HCT116 (cell line): ENCODE results near the gene KIAA0232. TPM values are rescaled to one million over a fixed set of nuclear protein-coding genes. Genes with fewer than 3 reads are reported as not detected.

ENCODE experiments used
- ATAC-seq: fragments of 200-7000 bp; cut with Tn5 transposase; 2 replicates; pipeline ENCODE4 v1.9.1; 2020; ENCODE audit warnings: mild to moderate bottlenecking, moderate library complexity
- BruUV-seq: library from RNA; stranded (reverse); fragments of 400-500 nt; replicated peaks from 2 replicates; lab custom pipeline; 2021; lab: Mats Ljungman, UMichigan
- CTCF ChIA-PET: fragments of 300-600 bp; sonication (Branson Sonifier 250); formaldehyde crosslinking; loops from one replicate; lab custom pipeline; 2021; ENCODE audit warnings: antibody characterized with exemption; lab: Charles Lee
- POLR2A ChIA-PET: fragments of 300-600, 350-600 bp; sonication (Branson Sonifier 250); formaldehyde crosslinking; loops from one replicate; lab custom pipeline; 2021; ENCODE audit warnings: antibody characterized with exemption; lab: Charles Lee
- RAD21 ChIA-PET, 2 experiments: fragments of 300-600 bp; sonication (Branson Sonifier 250); formaldehyde crosslinking; loops; one replicate each; lab custom pipeline; 2023; ENCODE audit warnings: low total read pairs in 2 of 2; ENCODE audit not compliant: uncharacterized antibody in 2 of 2, unreplicated experiment in 2 of 2, low non-redundant PET in 1 of 2; lab: Charles Lee
- DNase-seq: peaks from one replicate; pipeline ENCODE4 v3.0.0-alpha.2; 2010; ENCODE audit warnings: low read depth, low spot score
- H2AFZ ChIP-seq: fragments of 200-600 bp; shearing (Covaris generic), sonication (generic); 2 replicates; pipeline ENCODE4 v1.6.1; 2017; ENCODE audit warnings: low read depth, mixed run types, mixed read lengths, antibody characterized with exemption, low read length; ENCODE audit not compliant: poor library complexity, severe bottlenecking
- H3K27ac ChIP-seq: 2 replicates; pipeline ENCODE4 v1.5.1; 2012; ENCODE audit warnings: low read depth, low read length
- H3K27me3 ChIP-seq: fragments of 200-600 bp; sonication (generic); 2 replicates; pipeline ENCODE4 v1.6.1; 2016; ENCODE audit warnings: mixed run types, low read length, mixed read lengths; ENCODE audit not compliant: insufficient read depth
- H3K36me3 ChIP-seq, 2 experiments: fragments of 200-500 bp in 1 of 2; fragments of 200-600 bp in 1 of 2; sonication (Bioruptor generic) in 1 of 2; sonication (generic) in 1 of 2; 2 replicates each; pipeline versions ENCODE4 v1.5.1 to v1.6.1; 2014 to 2016; ENCODE audit warnings: low read length in 2 of 2, inconsistent platforms in 1 of 2, mixed read lengths in 1 of 2, mixed run types in 1 of 2; ENCODE audit not compliant: insufficient read depth in 2 of 2, control insufficient read depth in 1 of 2
- H3K4me1 ChIP-seq, 2 experiments: fragments of 200-600 bp in 1 of 2; sonication (generic) in 1 of 2; 2 replicates each; pipeline versions ENCODE4 v1.5.1 to v1.6.1; 2012 to 2017; ENCODE audit warnings: low read length in 2 of 2, inconsistent platforms in 1 of 2, mild to moderate bottlenecking in 1 of 2, mixed read lengths in 1 of 2, mixed run types in 1 of 2, moderate library complexity in 1 of 2; ENCODE audit not compliant: insufficient read depth in 2 of 2, control insufficient read depth in 1 of 2
- H3K4me2 ChIP-seq: fragments of 200-600 bp; sonication (generic); 2 replicates; pipeline ENCODE4 v1.6.1; 2017; ENCODE audit warnings: mixed run types, low read length, mixed read lengths
- H3K4me3 ChIP-seq, 2 experiments: fragments of 200-600 bp in 1 of 2; sonication (generic) in 1 of 2; replicated peaks in 1 of 2; 2 replicates each; pipeline ENCODE4 v1.5.1; 2011 to 2016; ENCODE audit warnings: low read length in 2 of 2, control low read depth in 1 of 2, low read depth in 1 of 2, mild to moderate bottlenecking in 1 of 2, mixed read lengths in 1 of 2, mixed run types in 1 of 2
- H3K79me2 ChIP-seq: fragments of 200-600 bp; sonication (generic); 2 replicates; pipeline ENCODE4 v1.6.1; 2017; ENCODE audit warnings: mild to moderate bottlenecking, mixed run types, low read length, moderate library complexity, mixed read lengths; ENCODE audit not compliant: insufficient read depth
- H3K9ac ChIP-seq: fragments of 200-600 bp; sonication (generic); 2 replicates; pipeline ENCODE4 v1.6.1; 2016; ENCODE audit warnings: low read length, mixed read lengths
- H3K9me2 ChIP-seq: fragments of 200-600 bp; sonication (generic), shearing (Covaris generic); 2 replicates; pipeline ENCODE4 v1.6.1; 2017; ENCODE audit warnings: mixed run types, mild to moderate bottlenecking, moderate library complexity; ENCODE audit not compliant: insufficient read depth
- H3K9me3 ChIP-seq, 2 experiments: fragments of 200-500 bp in 1 of 2; fragments of 200-600 bp in 1 of 2; sonication (Bioruptor generic) in 1 of 2; sonication (generic) in 1 of 2; 2 replicates each; pipeline ENCODE4 v1.6.1; 2014 to 2017; ENCODE audit warnings: low read length in 2 of 2, mixed read lengths in 2 of 2, inconsistent platforms in 1 of 2, low read depth in 1 of 2, mild to moderate bottlenecking in 1 of 2, mixed run types in 1 of 2, moderate library complexity in 1 of 2; ENCODE audit not compliant: control insufficient read depth in 1 of 2, insufficient read depth in 1 of 2
- H4K20me1 ChIP-seq: fragments of 200-600 bp; sonication (generic), shearing (Covaris generic); 2 replicates; pipeline ENCODE4 v1.6.1; 2017; ENCODE audit warnings: mixed run types, mild to moderate bottlenecking, moderate library complexity; ENCODE audit not compliant: insufficient read depth
- ELF1 ChIP-seq: IDR thresholded peaks from 2 replicates; pipeline ENCODE4 v1.6.1; 2012; ENCODE audit warnings: low read depth, borderline replicate concordance
- RAD21 ChIP-seq: IDR thresholded peaks from 2 replicates; pipeline ENCODE4 v1.6.1; 2012; ENCODE audit warnings: low read depth, mild to moderate bottlenecking
- ZFX ChIP-seq: fragments of 450-650 bp; IDR thresholded peaks from 2 replicates; pipeline ENCODE4 v1.6.1; 2017
- intact Hi-C: fragments of 100-400 bp; cut with micrococcal nuclease; formaldehyde crosslinking; loops from 2 replicates; pipeline ENCODE4 v1.10.0; 2022
- total RNA-seq: library from RNA; stranded (reverse); gene quantifications from one replicate; pipeline ENCODE4 v1.2.1, GENCODE V29; 2021; ENCODE audit not compliant: unreplicated experiment
- TF ChIP-seq, protein P1 (sequence below): IDR thresholded peaks from 2 replicates; pipeline ENCODE4 v1.6.1; 2012
- TF ChIP-seq, protein P2 (sequence below), 3 experiments: fragments of 200-600 bp in 1 of 3; sonication (generic) in 1 of 3; IDR thresholded peaks in 2 of 3; conservative IDR thresholded peaks in 1 of 3; 2 replicates each; pipeline ENCODE4 v1.5.1; 2012 to 2017; ENCODE audit warnings: low read depth in 2 of 3, low read length in 2 of 3, antibody characterized with exemption in 1 of 3, borderline replicate concordance in 1 of 3, control low read depth in 1 of 3, mild to moderate bottlenecking in 1 of 3, mixed read lengths in 1 of 3, mixed run types in 1 of 3, moderate library complexity in 1 of 3; ENCODE audit not compliant: insufficient read depth in 1 of 3

The KIAA0232 gene
- total RNA-seq, 1 experiment from 2014 or later, result 18.1 TPM

- no peak overlapping the region for H2AFZ ChIP-seq
- TF ChIP-seq ZFX, result peak; percentile 82; the same call in 1 of the 2 replicates
- TF ChIP-seq, protein P1, sequence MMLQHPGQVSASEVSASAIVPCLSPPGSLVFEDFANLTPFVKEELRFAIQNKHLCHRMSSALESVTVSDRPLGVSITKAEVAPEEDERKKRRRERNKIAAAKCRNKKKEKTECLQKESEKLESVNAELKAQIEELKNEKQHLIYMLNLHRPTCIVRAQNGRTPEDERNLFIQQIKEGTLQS, result no peak
- no peaks in the 10 kb centered on the region for H3K27me3 ChIP-seq
- ChIA-PET POLR2A (interaction anchor here (0.6 to 1.5 kb wide), 2 partner anchors 133 to 191 kb away, joined by 5 to 6 read pairs; partner anchors contain the start of gene TADA2B), CTCF (interaction anchor here (0.8 to 2.9 kb wide), 4 partner anchors 36 to 173 kb away, joined by 3 to 11 read pairs (median 4); no protein-coding TSS in a partner anchor), RAD21 (interaction anchor here in 1 of 2 experiments (0.7 kb wide), 1 partner anchor 133 kb away, joined by 4 read pairs; the partner anchor contains the start of gene TADA2B)
- intact Hi-C loops, result loop anchor here (5.0 kb wide), 1 partner anchor 77 kb away; no protein-coding TSS in a partner anchor
- H3K36me3 ChIP-seq, result no peaks in the 10 kb centered on the region
- H4K20me1 ChIP-seq, result no peaks in the 10 kb centered on the region
- H3K4me3 ChIP-seq, result peak overlapping the region; percentile 72 to 88
- no peak for DNase-seq
- peak; percentile 46 for ATAC-seq
- peaks cover 11 to 35% of the 10 kb centered on the region in 2 experiments for H3K4me1 ChIP-seq
- peaks cover 28% of the 10 kb centered on the region for H3K79me2 ChIP-seq
- H3K9me3 ChIP-seq, result no peaks in the 10 kb centered on the region
- H3K27ac ChIP-seq, result peak overlapping the region; percentile 95; the same call in 1 of the 2 replicates
- BruUV-seq, result no TSS peak
- peak overlapping the region; percentile 83 for H3K9ac ChIP-seq
- no peaks in the 10 kb centered on the region for H3K9me2 ChIP-seq
- peak overlapping the region; percentile 100 for H3K4me2 ChIP-seq
These were observed 127.4 kb downstream of the KIAA0232 start for GRCh38 chr4:6909970-6910339.

- Histone ChIP-seq H3K27ac (peak overlapping the region; percentile 95; the same call in 1 of the 2 replicates), H3K4me2 (peak overlapping the region; percentile 100), H3K9ac (peak overlapping the region; percentile 83), H4K20me1 (no peaks in the 10 kb centered on the region), H3K79me2 (peaks cover 28% of the 10 kb centered on the region), H3K4me3 (peak overlapping the region; percentile 72 to 88), H3K36me3 (no peaks in the 10 kb centered on the region), H3K4me1 (peaks cover 16 to 40% of the 10 kb centered on the region in 2 experiments), H3K9me2 (no peaks in the 10 kb centered on the region), H3K9me3 (no peaks in the 10 kb centered on the region), H3K27me3 (no peaks in the 10 kb centered on the region), H2AFZ (no peak overlapping the region)
- ATAC-seq, result no peak
- CTCF ChIA-PET, result interaction anchor here (0.8 kb wide), 1 partner anchor 173 kb away, joined by 3 read pairs; no protein-coding TSS in a partner anchor
- BruUV-seq, result no TSS peak
- TF ChIP-seq, protein P2, sequence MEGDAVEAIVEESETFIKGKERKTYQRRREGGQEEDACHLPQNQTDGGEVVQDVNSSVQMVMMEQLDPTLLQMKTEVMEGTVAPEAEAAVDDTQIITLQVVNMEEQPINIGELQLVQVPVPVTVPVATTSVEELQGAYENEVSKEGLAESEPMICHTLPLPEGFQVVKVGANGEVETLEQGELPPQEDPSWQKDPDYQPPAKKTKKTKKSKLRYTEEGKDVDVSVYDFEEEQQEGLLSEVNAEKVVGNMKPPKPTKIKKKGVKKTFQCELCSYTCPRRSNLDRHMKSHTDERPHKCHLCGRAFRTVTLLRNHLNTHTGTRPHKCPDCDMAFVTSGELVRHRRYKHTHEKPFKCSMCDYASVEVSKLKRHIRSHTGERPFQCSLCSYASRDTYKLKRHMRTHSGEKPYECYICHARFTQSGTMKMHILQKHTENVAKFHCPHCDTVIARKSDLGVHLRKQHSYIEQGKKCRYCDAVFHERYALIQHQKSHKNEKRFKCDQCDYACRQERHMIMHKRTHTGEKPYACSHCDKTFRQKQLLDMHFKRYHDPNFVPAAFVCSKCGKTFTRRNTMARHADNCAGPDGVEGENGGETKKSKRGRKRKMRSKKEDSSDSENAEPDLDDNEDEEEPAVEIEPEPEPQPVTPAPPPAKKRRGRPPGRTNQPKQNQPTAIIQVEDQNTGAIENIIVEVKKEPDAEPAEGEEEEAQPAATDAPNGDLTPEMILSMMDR (IDR thresholded peaks at IDR 0.05 in 2 of 3, conservative IDR thresholded peaks at IDR 0.05 in 1 of 3; ENCODE audit: borderline replicate concordance in 1 of 3, insufficient read depth in 1 of 3, low read depth in 2 of 3, low read length in 2 of 3), result peak in 2 of 3 experiments; percentile 16 to 47; a peak in 2 of 6 replicates
- TF ChIP-seq RAD21 (no peak), ELF1 (no peak)
- no peak for DNase-seq
- RAD21 ChIA-PET, result no interaction called here
- POLR2A ChIA-PET, result no interaction called here
- intact Hi-C loops, result no loop called here
These were observed 127.9 kb downstream of the KIAA0232 start for GRCh38 chr4:6910340-6910959.
